ENCODE results near the gene DLX3.

GRCh38 chr17:49993423-49994060 is 1.5 kb downstream of the DLX3 start:
- no peak for TF ChIP-seq POLR2A (IDR thresholded peaks at IDR 0.05)
- TF ChIP-seq, protein P1, sequence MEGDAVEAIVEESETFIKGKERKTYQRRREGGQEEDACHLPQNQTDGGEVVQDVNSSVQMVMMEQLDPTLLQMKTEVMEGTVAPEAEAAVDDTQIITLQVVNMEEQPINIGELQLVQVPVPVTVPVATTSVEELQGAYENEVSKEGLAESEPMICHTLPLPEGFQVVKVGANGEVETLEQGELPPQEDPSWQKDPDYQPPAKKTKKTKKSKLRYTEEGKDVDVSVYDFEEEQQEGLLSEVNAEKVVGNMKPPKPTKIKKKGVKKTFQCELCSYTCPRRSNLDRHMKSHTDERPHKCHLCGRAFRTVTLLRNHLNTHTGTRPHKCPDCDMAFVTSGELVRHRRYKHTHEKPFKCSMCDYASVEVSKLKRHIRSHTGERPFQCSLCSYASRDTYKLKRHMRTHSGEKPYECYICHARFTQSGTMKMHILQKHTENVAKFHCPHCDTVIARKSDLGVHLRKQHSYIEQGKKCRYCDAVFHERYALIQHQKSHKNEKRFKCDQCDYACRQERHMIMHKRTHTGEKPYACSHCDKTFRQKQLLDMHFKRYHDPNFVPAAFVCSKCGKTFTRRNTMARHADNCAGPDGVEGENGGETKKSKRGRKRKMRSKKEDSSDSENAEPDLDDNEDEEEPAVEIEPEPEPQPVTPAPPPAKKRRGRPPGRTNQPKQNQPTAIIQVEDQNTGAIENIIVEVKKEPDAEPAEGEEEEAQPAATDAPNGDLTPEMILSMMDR (IDR thresholded peaks at IDR 0.05) = no peak

All from breast epithelium (tissue), 3 donors.